Activated T-cell treated with anti-CD3 and anti-CD28 coated beads for 4 hours (primary cell): ENCODE results near the gene KCTD13.
"Not testable (repeated sequence)": the region's sequence is repeated elsewhere in the genome, so short reads cannot be mapped to it uniquely, and the experiment has no call there.

Experiments used
- DNase-seq: peaks from one replicate; pipeline ENCODE4 v3.0.0-alpha.2; 2020

KCTD13 gene

GRCh38 chr16:29906520-29907244, 19.3 kb downstream of the KCTD13 start:
- no peak for DNase-seq

GRCh38 chr16:29905668-29906067, 20.4 kb downstream of the KCTD13 start:
- DNase-seq = no peak

- no peak for DNase-seq
Measured at GRCh38 chr16:29904947-29905346, 21.1 kb downstream of the KCTD13 start.

- DNase-seq = no peak
Measured at GRCh38 chr16:29903590-29903989, 22.4 kb downstream of the KCTD13 start.

- no peak for DNase-seq
Measured at GRCh38 chr16:29901607-29901945, 24.4 kb downstream of the KCTD13 start.

- no peak for DNase-seq
Measured at GRCh38 chr16:29900888-29901606, 25.0 kb downstream of the KCTD13 start.

- DNase-seq = peak; percentile 48
Measured at GRCh38 chr16:29900102-29900887, 25.7 kb downstream of the KCTD13 start, which contains the start of gene ASPHD1. ASPHD1 (plus strand) TSS chr16:29900488; CDS start chr16:29900972, 484 bp downstream.

GRCh38 chr16:29899516-29900101, 26.4 kb downstream of the KCTD13 start, which contains the start of gene SEZ6L2:
SEZ6L2 (minus strand) TSS chr16:29899550; CDS start chr16:29899019, 531 bp downstream.
- DNase-seq = peak; percentile 60

GRCh38 chr16:29898804-29899515, 27.1 kb downstream of the KCTD13 start:
- DNase-seq = no peak

- DNase-seq = no peak
Measured at GRCh38 chr16:29898135-29898803, 27.8 kb downstream of the KCTD13 start.

- DNase-seq = no peak
Measured at GRCh38 chr16:29897333-29897732, 28.7 kb downstream of the KCTD13 start.

GRCh38 chr16:29896841-29897240, 29.2 kb downstream of the KCTD13 start:
- DNase-seq = no peak

GRCh38 chr16:29894352-29894751, 31.7 kb downstream of the KCTD13 start:
- no peak for DNase-seq

- no peak for DNase-seq
Measured at GRCh38 chr16:29893553-29893952, 32.5 kb downstream of the KCTD13 start.

GRCh38 chr16:29892458-29892813, 33.6 kb downstream of the KCTD13 start:
- DNase-seq = no peak

- no peak for DNase-seq
Measured at GRCh38 chr16:29891525-29892457, 34.2 kb downstream of the KCTD13 start.

- not testable (repeated sequence) for DNase-seq
Measured at GRCh38 chr16:29889372-29889771, 36.7 kb downstream of the KCTD13 start.

GRCh38 chr16:29883987-29884386, 42.0 kb downstream of the KCTD13 start:
- DNase-seq = no peak

GRCh38 chr16:29881050-29881449, 45.0 kb downstream of the KCTD13 start:
- DNase-seq = no peak

GRCh38 chr16:29878172-29878571, 47.9 kb downstream of the KCTD13 start:
- DNase-seq = no peak
